ENCODE data around the gene PPP1R14C.
A peak's percentile ranks its signal among the peaks of the same experiment; 100 is the strongest.
"Not testable (repeated sequence)": the region's sequence is repeated elsewhere in the genome, so short reads cannot be mapped to it uniquely, and the experiment has no call there.

PPP1R14C gene

DNA sequence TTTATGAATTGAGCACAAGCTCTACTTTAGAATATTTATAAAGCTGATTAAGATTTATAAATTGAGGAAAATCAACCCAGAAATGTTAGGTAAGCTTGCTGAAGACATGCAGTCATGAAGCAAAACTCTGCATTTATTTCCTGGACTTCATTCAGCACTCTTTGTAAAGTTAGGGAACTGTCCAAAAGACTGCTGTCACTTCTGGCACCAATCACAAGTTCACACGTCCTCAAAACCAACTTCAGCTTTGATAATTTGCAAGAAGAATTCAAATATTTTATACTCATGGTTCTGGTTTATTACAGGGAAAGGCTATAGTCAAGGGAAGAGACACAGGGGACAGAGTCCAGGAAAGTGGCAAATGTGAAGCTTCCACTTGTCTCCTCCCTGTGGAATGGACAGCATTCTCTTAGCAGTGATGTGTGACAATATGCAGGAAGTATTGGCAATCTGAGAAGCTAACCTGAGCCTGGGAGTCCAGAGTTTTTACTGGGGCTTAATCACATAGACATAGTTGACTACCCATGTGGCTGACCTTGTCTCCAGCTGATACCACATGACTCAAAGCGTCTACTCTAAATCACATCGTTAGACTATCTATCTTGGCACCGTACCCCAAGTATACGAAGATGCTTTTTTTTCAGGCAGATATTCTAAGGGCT, 85.4 kb downstream of the PPP1R14C start:
- no peak for DNase-seq

DNA sequence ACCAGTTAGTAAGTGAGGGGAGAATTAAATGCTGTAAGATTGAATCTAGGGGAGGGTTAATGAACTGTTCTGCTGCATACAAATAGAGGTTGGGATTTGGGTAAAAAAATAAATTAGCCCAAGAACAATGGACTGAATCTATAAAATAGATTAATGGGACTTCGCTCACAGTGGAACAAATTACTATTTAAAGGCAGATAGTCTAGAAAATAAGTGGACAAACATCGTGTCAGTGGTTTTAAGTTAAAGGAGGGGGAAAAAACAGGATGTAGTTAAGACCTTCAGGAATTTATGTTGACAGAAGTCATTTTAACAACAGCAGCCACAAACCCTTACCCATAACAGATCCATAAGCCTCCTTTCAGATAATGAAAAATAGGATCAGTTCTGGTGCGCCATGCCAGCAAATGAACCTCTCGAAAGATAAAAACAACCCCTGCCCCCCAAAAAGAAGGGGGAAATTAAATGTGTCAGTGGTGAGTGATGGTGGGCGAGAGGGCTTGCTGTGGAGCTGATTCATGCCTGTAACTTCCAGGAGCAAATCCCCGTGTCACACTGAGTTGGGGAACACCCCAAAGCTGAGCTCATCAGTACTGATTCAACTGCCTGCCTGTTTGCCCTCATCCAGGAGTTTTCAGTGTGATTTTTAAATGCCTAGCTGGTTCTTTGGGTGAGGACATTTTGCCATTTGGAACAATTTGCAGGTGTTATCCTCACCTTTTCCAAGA, 86.8 kb downstream of the PPP1R14C start:
- no peak for DNase-seq

DNA sequence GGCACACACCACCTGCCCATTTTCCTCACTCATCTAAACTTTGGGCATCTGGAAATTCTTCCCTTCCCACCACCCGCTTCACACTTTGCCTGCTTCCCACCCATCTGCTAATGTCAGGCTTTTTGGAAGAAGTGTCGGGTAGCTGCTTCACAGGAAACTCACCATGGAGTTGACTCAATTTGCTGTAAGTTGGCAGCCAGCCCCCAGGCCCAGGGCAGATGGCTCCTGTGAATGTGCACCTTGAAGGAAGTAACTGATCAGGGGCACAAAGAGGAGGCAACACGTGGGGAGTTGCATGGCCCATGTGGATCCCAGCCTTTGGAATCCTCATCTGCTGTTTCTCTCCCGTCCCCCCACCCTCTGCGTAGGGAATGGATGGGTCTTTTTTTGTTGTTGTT, 87.3 kb downstream of the PPP1R14C start:
- DNase-seq = no peak

DNA sequence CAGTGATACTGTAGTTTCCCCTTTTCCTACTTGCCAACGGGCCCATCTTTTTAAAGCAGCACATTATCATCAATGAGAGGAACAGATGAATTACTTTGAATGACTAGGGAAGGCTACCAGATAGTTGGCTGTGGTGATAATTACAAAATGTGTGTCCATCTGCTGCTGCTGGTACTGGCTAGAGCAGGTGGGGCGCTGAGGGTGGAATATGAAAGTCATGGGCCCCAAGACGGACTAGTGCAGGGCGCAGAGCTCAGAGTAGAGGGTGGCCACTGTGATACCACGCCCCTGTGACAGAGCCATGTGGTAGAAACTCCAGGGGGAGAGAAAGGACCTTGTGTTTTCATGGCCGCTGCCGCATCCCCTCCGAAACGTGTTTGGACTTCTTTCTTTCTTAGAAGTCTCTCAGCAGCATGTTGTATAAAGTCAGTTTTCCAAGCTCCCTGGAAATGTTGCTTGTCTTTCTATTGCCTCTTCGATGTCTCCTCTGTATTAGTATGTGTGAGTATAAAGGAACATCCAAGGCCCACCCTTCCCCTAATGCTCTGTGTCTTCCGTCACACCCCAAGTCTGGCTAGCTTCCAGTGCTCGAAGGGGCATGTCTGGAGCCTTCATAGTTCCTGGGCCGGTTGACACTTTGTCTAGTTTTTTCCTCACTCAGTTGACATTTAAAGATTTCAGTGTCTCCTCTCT, 88.1 kb downstream of the PPP1R14C start:
- DNase-seq = no peak

DNA sequence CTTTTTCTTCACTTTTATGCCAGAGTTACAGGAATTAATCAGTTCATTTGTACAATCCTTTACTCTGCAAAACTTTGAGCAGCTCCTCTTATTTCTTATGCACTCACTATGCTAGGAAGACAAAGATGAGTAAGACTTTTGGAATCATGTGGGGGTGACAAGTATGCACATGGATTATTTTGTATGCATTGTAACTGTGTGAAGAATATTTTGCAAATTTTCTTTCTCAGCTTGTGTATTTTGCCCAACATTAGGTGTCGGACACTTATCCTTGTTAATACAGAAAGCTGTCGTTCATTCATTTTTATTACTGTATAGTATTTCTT, 88.6 kb downstream of the PPP1R14C start:
- DNase-seq = no peak

DNA sequence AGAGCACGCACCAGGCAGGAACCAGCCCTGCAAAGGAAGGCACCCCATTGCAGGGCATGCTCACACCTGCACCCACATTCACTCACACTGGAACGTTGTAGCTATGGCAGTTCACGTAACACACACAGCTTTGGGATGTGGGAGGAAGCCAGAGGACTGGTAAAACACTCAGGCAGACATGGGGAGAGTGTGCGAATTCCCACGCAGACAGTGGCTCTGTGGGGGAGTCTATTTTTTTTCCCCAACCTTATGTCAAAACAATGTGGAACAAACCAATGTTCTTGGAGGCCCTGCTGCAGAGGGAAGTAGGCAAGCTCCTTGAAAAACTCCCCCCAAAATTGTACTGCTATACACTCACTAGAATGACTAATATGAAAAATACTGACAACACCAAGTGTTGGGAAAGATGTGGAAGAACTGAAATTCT, 91.0 kb downstream of the PPP1R14C start:
- no peak for DNase-seq

DNA sequence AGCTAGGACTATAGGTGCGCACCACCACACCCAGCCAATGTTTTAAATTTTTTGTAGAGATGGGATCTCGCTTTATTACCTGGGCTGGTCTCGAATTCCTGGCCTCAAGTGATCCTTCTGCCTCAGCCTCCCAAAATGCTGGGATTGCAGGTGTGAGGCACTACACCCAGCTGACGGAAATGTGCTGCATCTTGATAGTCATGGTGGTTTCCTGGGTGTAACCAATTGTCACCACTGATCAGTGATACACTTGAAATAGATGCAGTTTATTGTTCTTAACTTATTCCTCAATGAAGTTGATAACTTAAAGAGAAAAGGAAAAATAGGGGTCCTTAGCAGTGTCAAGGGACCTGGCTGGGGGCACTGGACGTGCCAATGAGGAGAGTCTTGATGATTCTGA, 92.4 kb downstream of the PPP1R14C start:
- no peak for DNase-seq

DNA sequence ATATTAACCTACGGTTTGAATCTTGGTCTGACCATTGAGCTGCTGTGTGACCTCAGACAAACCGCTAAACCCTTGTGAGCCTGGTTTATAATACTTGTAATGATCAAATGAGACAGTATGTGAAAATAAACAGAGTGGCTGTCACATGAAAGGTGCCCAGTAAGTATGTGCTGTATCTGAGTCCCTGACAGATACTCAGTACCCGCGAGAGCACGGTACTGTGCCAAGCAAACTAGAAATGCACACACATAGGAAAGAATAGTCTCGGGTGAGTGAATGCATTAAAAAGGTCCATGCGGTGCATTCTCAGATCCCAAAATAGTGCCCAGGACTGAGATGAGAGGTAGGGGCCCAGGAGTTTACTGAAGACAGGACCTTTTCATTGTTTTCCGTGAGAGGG, 93.3 kb downstream of the PPP1R14C start:
- no peak for DNase-seq

DNA sequence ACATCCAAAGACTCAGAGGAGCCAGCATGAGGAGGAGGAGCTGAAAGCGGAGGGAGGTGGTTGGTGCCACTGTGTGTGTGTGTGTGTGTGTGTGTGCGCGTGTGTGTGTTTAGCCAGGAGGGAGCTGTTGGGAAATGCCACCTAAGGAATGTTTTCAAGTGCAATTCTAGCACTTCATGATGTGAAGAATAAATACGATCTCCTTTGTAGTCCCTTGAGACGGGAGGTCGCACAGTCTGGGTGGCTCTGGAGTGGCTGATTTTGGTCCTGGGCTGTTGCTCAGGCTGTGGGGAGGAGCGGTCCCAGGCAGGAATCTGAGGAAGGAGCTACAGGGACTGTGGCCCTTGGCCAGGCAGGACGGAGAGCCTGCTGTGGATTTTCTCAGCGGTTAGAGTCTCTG, 93.7 kb downstream of the PPP1R14C start:
- DNase-seq = no peak

DNA sequence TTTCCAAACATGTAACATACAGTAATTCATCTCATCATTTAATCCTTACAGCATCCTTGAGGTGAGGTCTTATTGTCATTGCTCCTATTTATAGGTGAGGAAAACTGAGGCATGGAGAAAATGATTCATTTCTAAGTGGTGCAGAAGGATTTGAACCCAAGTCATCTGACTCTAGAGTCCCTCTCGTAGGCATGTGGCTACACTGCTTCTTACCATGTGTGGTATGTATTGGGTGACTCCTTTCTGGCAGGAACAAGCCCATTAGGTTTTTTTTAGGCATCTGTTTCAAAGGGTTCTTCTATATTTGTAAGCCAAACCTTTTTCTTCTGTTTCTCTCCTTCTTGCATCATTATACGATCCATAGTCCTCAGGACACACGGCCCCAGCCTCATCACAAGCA, 94.8 kb downstream of the PPP1R14C start:
- DNase-seq = no peak

DNA sequence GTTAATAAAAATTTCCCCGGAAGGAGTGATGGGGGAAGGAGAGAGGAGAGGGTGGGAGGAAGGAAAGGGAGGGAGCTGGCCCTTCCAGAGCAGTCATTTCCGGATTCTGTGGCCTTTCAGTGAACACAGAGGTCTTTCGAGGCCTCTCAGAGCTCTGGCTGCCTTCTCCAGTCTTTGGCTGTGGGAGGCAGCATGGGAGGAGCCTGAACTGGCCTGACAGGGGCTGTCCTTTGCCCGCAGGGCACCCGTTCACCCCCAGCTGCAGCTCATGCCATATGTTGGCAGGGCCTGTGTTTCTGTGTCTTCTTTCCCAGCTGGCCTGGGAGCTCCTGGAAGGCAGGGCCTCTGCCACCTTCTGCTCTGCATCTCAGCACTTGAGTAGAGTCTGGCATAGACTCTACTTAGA, 95.5 kb downstream of the PPP1R14C start:
- no peak for DNase-seq

DNA sequence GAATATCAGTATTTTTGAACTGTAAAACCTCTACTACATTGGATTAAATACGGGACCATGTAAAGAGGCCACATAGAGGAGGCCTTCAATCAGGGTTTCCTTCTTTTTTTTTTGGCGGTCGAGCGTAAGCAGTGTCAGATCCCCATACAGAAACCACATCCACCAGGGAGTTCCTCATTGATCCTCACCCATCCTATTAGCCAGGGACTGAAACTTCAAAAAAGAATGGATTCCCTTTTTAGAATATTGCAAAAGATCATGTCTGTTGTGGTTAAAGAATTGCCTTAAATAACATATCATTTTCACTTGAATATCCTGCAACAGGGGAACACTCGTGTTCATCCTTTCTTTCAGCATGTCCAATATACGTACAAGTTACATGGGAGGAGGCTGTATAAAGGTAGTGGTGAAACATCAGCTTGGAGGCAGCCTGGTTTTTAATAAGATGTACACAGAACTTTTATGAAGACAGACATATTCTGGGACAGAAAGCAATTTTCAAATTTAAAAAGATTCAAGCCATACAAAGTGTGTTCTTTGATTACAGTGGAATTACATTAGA, 96.1 kb downstream of the PPP1R14C start:
- no peak for DNase-seq

DNA sequence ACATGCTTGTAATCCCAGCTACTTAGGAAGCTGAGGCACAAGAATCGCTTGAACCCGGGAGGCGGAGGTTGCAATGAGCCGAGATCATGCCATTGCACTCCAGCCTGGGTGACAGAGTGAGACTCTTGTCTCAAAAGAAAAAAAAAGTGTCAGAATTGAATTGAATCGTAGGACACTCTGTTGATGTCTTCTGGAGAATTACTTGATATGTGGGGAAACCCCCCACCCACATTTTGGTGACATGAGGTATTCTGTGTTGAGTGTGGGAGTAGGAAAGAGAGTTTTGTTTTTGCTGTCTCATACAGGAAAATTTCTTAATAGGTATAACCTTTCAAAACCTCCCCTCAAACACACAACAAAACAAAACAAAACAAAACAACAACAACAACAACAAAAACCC, 98.9 kb downstream of the PPP1R14C start:
- DNase-seq = not testable (repeated sequence)

DNA sequence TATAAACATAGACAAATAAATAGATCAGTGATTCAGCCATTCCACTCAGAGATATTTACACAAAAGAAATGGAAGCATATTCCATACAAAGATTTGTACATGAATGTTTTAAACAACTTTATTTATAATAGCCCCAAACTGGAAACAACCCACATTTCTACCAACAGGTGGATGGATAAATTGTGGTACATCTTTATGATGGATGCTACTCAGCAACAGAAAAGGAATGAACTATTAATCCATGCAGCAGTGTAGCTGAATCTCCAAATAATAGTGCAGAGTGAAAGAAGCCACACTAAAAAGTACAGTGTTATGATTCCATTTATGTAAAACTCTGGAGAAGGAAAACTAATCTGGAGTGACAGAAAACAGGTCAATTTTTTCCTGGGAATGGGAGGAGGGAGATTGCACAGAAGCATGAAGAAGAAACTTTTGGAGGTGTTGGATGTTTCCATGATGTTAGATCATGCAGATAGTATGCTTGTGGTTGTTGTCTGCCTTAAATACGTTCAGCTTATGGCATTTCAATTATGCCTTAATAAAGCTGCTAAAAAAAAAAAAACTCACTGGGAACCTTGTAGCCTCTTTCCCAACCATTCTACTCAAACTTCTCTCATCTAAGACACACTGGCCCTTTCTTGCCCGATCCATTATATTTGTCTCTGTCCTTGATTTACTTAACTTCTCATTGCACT, 100.9 kb downstream of the PPP1R14C start:
- DNase-seq = no peak

DNA sequence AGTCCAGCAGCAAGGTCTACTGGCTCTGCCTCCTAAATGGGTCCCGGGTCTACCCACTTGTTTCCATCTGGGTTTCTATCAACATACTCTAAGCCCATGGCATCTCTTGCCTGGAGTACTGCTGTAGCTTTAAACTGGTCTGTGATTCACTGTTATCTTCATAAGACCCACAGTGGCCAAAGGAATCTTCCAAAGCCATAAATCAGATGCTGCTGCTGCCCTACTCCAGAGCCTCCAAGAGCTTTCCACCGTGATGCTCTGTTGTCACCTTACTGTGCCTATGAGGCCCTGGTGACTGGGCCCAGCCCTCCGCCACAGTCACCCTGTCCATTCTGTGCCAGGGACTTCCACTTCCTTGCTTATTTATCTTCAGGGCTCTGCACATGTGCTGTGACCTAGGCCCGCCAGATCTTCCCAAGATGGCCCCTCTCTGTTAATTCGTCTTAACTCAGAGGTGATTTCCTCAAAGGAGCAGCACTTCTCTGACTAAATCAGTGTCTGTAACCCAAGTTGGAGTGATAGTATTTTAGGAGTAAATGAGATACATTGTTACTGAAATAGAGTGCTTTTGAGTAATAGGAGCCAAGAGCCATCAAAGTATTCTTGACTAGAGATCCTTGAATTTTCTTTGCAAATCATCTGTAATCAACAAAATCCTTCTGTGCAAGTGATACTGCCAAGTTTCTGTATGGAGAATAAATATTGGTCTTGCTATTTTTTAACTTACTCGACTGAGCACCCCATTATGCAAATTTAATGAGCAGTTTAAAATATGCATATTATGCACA, 102.5 kb downstream of the PPP1R14C start:
- DNase-seq = no peak

DNA sequence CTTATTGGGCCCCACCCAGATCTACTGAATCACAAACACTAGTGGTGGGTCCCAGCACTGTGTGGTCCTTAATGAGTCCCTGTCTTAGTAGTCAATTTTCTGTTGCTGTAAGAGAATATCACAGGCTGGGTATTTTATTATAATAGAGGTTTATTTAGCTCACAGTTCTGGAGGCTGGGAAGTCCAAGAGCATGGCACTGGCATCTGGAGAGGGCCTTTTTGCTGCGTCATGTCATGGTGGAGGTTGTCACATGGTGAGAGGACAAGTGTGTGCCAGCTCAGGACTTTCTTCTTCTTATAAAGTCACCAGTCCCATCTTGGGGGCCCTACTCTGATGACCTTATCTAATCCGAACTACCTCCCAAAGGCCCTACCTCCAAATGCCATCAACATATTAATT, 105.0 kb downstream of the PPP1R14C start:
- DNase-seq = no peak

DNA sequence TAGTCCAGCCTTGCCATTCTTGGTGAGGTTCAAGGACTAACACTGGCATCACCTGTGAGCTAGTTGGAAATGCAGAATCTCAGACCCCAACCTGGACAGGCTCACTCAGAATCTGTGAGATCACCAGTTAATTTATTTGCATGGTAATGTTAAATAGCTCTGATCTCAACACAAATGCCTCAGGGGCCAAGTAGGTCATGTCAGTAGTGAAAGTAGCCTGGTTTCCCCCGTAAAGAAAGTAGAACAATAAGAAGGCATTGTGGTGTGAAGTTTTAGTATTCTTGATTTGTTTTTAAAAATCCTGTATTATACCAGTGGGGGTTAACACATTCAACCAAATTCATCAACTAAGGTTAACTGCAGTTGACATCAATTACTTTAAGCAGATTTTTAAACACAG, 105.5 kb downstream of the PPP1R14C start:
- DNase-seq = no peak

DNA sequence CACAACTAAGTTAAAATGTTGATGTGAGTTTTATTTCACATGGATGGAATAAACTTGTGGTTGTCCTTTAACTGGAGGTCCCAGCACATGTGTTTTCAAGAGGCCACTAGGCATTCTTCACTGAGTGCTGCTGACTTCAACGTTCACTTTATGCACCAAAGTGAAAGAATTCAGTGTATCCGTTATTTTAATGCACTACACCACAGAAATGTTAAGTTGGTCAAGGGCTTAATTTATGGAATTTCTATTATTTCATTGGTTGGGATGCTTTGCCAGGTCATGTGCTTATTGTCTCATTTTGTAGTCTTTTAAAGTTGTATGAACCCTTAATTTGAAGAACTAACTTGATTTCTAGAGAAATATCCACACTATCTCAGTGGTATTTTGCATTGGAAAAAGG, 106.4 kb downstream of the PPP1R14C start:
- DNase-seq = no peak

DNA sequence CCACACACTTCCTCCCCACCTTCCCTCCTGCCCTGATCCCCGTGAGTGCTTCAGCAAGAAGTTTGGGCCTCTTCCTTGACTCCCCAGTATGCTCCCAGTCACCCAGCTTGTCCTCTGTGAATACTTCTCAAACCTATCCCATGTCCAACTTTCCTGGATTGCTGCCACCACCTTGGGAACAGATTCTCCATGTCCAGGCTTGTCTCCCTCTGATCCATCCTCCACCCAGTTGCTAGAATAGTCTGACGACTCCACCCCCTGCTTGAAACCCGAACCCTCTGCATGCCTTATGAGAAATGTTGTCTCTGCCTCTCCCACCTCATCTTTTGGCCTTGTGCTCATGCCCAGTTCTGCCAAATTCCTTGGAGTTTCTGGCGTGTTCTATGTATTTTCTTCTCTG, 108.0 kb downstream of the PPP1R14C start:
- DNase-seq = peak; percentile 38

DNA sequence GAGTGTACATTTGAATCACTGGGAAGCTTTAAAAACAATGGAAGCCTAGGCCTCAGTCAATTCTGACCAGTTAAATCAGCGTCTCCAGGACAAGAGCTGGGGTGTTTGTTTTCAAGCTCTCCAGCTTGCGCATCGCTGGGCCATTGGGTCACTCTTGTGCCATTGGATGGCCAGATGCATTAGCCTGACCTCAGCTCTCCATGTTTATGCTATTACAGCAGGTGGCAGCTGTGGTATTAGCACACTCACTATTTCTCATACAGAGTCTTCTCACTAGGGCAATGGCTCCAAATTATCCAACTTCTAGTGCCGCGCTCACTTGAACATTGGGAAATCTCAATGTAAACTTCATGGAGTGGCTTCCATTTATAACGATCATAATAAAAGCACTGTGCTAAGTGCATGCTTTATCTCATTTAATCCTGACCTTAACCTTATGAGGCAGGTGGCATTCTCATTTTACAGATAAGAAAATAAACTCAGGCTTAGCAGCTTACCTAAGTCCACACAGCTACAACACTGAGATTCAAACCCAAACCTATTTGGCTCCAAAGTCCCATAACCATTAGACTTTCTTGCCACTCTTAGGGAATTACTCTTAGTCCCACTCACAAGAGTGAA, 108.8 kb downstream of the PPP1R14C start:
- peak; percentile 59 for DNase-seq

DNA sequence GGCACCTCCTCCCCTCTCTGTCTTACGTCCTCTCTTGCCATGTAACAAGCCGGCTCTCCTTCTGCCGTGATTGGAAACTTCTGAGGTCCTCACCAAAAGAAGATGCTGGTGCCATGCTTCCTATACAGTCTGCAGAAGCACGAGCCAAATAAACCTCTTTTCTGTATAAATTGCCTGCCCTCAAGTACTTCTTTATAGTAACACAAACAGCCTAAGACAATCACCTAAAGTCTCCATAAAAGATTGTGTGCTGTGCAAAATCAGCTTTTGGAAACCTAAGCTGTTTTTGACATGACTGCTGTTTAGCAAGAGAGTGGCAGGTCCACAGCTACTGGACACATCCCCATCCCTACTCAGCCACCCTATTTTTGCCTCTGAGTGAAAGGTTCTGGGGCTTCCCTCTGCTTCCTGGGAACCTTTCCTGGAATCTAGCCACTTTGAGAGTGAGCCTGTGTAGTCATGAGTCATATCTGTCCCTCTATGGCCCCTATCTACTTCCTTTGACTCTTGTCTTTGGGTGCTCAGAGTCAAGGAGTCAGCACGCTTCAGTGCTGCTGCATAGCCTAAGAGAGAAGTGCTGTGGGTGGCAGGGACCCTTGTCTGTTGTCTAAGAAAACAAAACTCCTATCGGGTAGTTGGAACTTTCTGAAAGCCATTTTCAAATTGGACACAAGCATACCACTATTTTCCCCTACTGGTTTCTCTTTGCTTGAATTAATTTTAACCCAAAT, 110.0 kb downstream of the PPP1R14C start:
- no peak for DNase-seq

All from NCI-H510A treated with DMSO at 0.1 percent for 48 hours (cell line).